DMS114 treated with DMSO at 0.1 percent for 48 hours (cell line): ENCODE results near the gene CEP95.
"Not testable (repeated sequence)": the region's sequence is repeated elsewhere in the genome, so short reads cannot be mapped to it uniquely, and the experiment has no call there.

ENCODE experiments used
- DNase-seq: peaks from one replicate; lab custom pipeline; 2025; ENCODE audit not compliant: unreplicated experiment; lab: John Stamatoyannopoulos, UW

The CEP95 gene

GRCh38 chr17:64571746-64572145, 65.0 kb downstream of the CEP95 start:
- DNase-seq = no peak

- DNase-seq = no peak
Observed at GRCh38 chr17:64572682-64573154, 65.9 kb downstream of the CEP95 start.

GRCh38 chr17:64573214-64573613, 66.4 kb downstream of the CEP95 start:
- no peak for DNase-seq

- DNase-seq = no peak
Observed at GRCh38 chr17:64574646-64575045, 67.9 kb downstream of the CEP95 start.

GRCh38 chr17:64575431-64575830, 68.7 kb downstream of the CEP95 start:
- no peak for DNase-seq

- DNase-seq = not testable (repeated sequence)
Observed at GRCh38 chr17:64577025-64577424, 70.2 kb downstream of the CEP95 start.

DNA sequence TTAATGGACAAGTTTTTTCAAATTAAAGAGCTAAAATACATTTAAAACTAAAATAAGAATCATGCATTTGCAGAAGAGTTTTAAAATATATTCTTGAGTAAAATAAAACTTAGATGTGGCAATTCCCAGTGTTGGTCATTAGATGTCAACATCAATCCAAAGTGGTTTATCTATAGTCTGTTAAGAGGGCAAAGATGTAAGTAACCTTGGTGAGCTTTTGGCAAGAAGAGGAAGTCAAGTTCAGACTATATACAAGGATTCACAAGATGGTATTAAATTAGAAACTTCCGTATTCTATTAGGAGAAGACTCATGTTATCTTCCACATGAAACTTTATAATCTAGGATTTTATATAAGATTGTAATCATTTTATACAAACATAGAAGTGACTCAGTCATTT, 73.1 kb downstream of the CEP95 start:
- DNase-seq = no peak

DNA sequence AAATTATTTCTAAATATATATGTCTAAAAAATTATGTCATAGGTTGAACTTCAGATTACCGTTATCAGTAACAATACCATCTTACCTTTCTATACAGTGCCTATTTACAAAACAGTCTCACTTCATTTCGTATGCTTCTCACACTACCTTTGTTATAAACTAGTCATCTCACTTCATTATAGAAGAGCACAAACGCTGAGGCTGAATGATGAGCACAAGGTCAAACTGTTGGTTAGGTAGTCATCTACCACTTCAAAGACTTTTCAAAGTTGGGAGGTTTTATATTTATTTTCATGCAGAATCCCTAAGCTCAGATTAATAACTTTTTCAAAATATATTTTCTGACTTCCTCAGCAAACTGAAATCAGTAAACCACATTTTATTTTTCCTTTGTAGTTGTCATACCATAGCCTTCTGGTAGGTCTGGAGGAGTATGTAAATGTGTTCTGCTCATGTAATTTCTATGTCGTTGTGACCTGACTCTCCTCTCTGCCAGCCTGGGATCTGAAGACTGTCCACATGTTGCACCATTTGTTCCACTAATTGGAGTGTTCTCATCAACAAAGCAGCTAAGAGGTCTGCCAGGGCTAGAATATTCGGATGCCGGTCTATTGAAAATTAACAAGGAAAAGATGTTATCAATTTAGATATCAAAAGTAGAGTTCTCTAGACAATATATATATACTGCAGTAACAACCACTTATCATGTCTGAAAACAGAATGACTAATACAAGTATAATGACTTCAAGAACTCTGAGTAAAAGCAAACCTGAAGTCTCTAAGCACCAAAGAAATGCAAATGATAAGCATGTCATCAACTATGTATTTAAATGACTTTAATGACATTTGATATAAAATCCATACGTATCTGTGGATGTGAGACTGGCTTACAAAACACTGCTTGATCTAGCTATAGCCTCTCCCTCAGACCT, 73.9 kb downstream of the CEP95 start:
- DNase-seq = no peak

- DNase-seq = no peak
Observed at GRCh38 chr17:64583038-64583437, 76.3 kb downstream of the CEP95 start.

- DNase-seq = no peak
Observed at GRCh38 chr17:64585146-64585545, 78.4 kb downstream of the CEP95 start.
